Liver (tissue), 3 donors: ENCODE results near the gene HJV.

Source experiments
- CTCF ChIP-seq: fragments of 150-350 bp; IDR thresholded peaks from 2 replicates; pipeline ENCODE4 v1.5.1; 2017; ENCODE audit warnings: improper control_type of control experiment, low read depth, low read length; ENCODE audit not compliant: missing input control
- EGR1 ChIP-seq, 2 donors: IDR thresholded peaks; 2 replicates each; pipeline ENCODE4 v1.6.1; 2016 to 2018; ENCODE audit warnings: antibody characterized with exemption in 2 of 2, low read depth in 2 of 2
- RAD21 ChIP-seq, 2 donors: IDR thresholded peaks; 2 replicates each; pipeline ENCODE4 v1.6.1; 2016; ENCODE audit warnings: antibody characterized with exemption in 2 of 2, mild to moderate bottlenecking in 2 of 2
- REST ChIP-seq: IDR thresholded peaks from 2 replicates; pipeline ENCODE4 v1.6.1; 2016; ENCODE audit warnings: antibody characterized with exemption, mild to moderate bottlenecking
- RXRA ChIP-seq, 2 donors: IDR thresholded peaks; 2 replicates each; pipeline ENCODE4 v1.6.1; 2017 to 2018; ENCODE audit warnings: antibody characterized with exemption in 2 of 2, mild to moderate bottlenecking in 1 of 2
- TAF1 ChIP-seq: conservative IDR thresholded peaks from 2 replicates; pipeline ENCODE4 v1.6.1; 2016; ENCODE audit warnings: antibody characterized with exemption, mild to moderate bottlenecking
- donor health status: healthy.
- donor health status: healthy.

GRCh38 chr1:146036241-146036964, 14.9 kb upstream of the HJV start:
- no peak for TF ChIP-seq CTCF
- no peak for TF ChIP-seq TAF1
- TF ChIP-seq RXRA (IDR thresholded peaks at IDR 0.05) = no peak
- TF ChIP-seq RAD21 (IDR thresholded peaks at IDR 0.05) = no peak
- TF ChIP-seq REST = no peak
- no peak for TF ChIP-seq EGR1 (IDR thresholded peaks at IDR 0.05; ENCODE audit: low read depth in 2 of 2)
